ENCODE results near the gene ARRDC2.
"Not testable (repeated sequence)": the region's sequence is repeated elsewhere in the genome, so short reads cannot be mapped to it uniquely, and the experiment has no call there.

Gene ARRDC2

GRCh38 chr19:17993076-17993813 lies 14.7 kb upstream of the ARRDC2 start:
- DNase-seq = no peak

GRCh38 chr19:17996826-17997316 lies 11.1 kb upstream of the ARRDC2 start:
- peak; percentile 39 for DNase-seq

GRCh38 chr19:17997969-17998826 lies 9.8 kb upstream of the ARRDC2 start:
- DNase-seq = no peak

- no peak for DNase-seq
Observed at GRCh38 chr19:17998827-17999150, 9.2 kb upstream of the ARRDC2 start.

GRCh38 chr19:17999684-18000479 lies 8.1 kb upstream of the ARRDC2 start:
- DNase-seq = no peak

GRCh38 chr19:18000480-18000914 lies 7.5 kb upstream of the ARRDC2 start:
- DNase-seq = no peak

GRCh38 chr19:18000915-18001776 lies 6.8 kb upstream of the ARRDC2 start:
- DNase-seq = peak; percentile 77

- DNase-seq = no peak
Observed at GRCh38 chr19:18001777-18002345, 6.1 kb upstream of the ARRDC2 start.

GRCh38 chr19:18002347-18002850 lies 5.6 kb upstream of the ARRDC2 start:
- no peak for DNase-seq

- DNase-seq = not testable (repeated sequence)
Observed at GRCh38 chr19:18005750-18006149, 2.2 kb upstream of the ARRDC2 start.

- peak; percentile 18 for DNase-seq
Observed at GRCh38 chr19:18007044-18007916, 690 bp upstream of the ARRDC2 start.

- no peak for DNase-seq
Observed at GRCh38 chr19:18008814-18009213, 844 bp downstream of the ARRDC2 start.

- no peak for DNase-seq
Observed at GRCh38 chr19:18009412-18010066, 1.6 kb downstream of the ARRDC2 start.

GRCh38 chr19:18010149-18010548 lies 2.2 kb downstream of the ARRDC2 start:
- no peak for DNase-seq

- DNase-seq = no peak
Observed at GRCh38 chr19:18013210-18014111, 5.5 kb downstream of the ARRDC2 start.

- no peak for DNase-seq
Observed at GRCh38 chr19:18014197-18014596, 6.2 kb downstream of the ARRDC2 start.

- DNase-seq = no peak
Observed at GRCh38 chr19:18016209-18016910, 8.4 kb downstream of the ARRDC2 start.
